ENCODE measurements around the gene UBALD1.
"Not testable (repeated sequence)": the region's sequence is repeated elsewhere in the genome, so short reads cannot be mapped to it uniquely, and the experiment has no call there.

Gene UBALD1

DNA sequence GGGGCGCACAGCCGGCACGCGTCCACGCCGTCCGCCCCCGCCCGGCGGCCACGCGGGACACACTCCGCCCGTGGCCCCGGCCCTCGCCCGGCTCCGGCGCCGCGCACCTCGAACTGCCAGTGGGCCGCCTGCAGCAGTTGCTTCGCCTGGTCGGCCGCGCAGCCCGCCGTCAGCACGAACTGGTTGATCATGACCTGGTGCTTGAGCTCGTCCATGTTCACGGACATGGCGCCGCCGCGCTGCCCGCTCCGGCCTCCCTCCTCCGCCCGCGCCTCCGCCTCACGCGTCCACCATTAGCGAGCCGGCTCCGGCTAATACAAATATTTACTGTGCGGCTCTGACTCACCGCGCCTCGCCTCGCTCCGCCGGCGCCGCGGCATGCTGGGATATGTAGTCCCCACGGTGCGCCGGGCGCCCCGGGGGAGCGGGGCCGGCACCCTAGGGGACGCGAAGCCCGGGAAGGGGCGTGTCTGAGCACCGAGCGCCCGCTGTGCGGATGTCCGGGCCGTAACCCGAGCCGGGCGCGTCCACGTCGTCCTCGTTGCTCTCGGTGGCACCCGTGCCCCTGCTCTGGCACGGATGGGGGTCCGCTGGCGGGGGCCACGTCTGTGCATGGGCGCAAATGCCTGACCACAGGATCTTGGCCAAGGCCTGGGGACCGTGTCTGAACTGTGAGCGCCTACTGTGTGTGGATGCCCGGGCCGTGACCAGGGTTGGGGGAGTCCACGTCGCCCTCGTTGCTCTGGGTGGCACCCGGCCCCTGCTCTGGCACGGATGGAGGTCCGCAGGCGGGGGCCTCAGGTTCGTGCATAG, at the start of gene UBALD1:
TSS of gene UBALD1 (minus strand) at position 318 of the 813 bp plus-strand sequence. CDS start at position 227, 91 bp downstream.
- DNase-seq = peak; percentile 62

DNA sequence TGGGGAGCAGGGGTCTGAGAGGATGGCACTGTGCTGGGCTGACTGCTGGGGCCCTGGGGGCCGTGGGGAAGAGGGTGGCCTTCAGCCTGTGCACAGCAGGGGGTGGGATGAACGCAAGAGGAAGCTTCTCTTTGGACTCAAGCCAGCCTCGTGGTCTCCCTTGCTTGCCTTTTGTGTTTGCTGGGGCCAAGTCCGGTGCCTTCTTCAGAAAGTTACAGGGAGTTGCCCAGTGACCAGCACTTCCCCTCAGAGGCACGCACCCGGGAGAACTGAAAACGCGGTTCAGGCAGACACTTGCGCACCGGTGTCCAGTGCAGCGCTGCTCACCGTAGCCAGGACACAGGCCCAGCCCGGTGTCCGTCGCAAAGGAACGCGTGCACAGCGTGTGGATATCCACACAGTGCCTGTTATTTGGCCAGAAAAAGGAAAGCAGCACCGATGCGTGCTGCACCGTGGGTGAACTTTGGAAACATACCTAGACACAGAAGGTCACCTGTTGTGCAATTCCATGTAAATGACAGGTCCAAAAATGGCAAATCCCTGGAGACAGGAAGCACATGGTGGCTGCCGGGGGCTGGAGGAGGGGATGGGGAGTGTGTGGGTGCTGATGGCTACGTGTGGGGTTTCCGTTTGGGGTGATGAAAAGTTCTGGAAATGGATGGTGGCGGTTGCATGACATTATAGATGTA, 49.2 kb upstream of the UBALD1 start:
- DNase-seq = no peak

DNA sequence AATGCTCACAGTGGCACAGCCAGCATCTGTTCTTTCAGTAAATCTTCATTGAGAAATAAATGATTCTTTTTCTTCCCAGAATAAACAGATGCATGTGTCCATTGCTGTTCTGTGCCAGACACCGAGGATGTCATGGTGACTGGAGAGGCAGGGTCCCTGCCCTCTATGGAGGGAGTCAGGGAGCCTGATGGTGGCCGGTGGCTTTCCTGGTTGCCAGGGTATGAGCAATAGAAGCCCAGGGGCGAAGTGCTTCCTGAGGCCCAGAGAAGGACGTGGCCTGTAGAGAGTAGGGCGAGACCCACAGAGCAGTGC, 48.7 kb upstream of the UBALD1 start:
- DNase-seq = no peak

DNA sequence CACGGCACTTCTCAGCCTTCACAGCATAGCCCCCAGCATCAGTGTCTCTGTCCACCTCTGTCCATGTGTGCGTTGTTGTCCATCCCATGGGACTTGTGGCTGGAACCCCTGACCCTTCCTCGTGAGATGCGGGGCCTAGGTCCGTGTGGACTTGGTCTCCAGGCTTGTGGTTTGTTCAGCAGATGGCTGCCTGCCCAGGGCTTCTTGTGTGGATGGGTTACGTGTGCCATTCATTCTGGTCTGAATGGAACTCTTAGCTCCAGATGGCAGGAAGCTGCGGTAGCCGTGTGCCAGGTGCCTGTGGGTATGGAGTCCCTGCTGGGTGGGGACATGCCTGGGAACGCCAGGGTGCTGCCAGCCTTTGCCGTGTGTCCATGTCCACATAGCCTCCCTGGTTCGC, 47.0 kb upstream of the UBALD1 start:
- DNase-seq = no peak

DNA sequence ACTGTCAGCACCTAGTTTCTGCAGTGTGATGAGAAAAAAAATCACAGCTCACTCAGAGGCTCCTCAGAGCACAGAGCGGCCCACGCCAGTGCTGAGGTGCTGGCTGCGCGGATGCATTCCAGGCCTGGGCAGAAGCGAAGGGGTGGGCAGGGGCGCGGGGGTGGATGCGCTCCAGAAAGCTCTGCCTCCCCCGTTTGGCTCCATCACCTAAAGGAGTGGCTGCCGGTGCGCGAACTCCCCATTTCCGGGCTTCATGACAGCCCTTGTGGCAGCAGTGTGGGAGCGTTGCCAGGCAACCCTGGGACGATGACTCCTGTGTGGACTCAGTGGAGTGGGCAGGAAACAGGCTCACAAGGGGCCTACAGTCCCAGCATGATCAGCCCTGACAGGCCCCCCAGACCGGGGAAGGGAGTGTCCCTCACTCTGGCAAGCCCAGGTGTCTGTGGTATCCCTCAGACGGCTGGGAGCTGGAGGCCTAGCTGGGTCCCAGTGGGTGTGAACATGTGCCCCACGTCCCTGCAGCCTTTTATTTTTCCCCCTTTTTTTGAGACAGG, 45.8 kb upstream of the UBALD1 start:
- no peak for DNase-seq

- no peak for DNase-seq
These were observed 45.0 kb upstream of the UBALD1 start for GRCh38 chr16:4659363-4660353.

- DNase-seq = no peak
These were observed 42.3 kb upstream of the UBALD1 start for GRCh38 chr16:4656695-4657686.

DNA sequence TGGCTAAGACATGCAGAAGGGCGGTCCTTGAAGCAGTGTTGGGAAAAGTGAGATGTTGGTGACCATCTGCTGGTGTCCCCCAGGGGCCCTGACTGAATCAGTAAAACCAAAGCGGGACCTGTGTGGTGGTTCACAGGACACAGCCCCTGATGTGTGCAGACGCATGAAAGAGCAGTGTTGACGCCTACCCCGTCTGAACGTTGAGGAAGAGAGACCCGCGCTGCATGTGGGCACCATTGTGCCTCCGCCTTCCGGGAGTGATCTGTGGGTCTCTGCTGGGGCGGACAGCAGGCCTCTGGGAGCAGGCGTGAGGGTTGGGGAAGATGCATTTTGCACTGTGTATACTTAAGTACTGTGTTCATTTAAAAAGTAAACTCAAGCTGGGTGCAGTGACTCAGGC, 41.5 kb upstream of the UBALD1 start:
- DNase-seq = no peak

- DNase-seq = no peak
These were observed 41.1 kb upstream of the UBALD1 start for GRCh38 chr16:4655801-4656200.

DNA sequence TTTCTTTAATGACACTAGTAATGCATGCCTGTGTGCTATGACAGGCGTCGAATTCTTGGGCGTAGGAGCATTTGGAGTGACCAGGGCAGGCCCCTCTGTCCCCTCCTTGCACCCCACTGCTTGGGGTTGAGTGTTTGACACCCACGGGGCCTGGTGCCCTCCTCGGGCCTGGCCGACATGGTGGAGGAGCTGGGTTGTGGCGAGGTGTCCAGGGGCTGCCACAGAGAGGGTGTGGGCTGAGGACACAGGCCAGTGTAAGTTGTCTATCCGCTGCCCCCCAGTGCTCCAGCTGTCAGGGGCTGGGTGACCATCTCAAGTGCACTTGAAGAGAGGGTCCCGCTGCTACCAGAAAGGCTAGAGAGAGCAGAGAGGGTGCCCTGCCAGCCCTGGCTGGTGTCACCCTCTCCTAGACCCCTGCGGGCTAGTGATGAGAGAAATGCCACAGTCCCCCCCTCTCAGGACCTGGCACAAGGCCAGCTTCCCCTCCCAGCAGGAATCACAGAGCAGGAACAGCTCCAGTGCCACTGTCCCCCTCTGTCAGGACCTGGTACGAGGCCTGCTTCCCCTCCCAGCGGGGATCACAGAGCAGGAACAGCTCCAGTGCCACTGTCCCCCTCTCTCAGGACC, 40.4 kb upstream of the UBALD1 start:
- DNase-seq = no peak

- DNase-seq = no peak
These were observed 39.6 kb upstream of the UBALD1 start for GRCh38 chr16:4654011-4654963.

DNA sequence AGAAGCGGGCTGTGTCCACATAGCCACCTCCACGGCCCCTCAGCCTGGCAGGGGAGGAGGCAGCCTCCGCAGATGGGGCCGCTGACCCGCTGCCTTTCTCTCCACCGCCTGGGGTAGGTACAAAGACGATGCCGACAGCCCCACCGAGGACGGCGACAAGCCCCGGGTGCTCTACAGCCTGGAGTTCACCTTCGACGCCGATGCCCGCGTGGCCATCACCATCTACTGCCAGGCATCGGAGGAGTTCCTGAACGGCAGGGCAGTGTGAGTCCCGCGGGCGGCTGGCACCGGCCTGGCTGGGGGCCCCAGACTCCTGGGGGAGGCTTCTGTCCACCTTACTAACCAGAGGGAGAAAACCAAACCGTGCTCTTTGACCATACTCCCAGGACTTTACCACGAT, 37.9 kb upstream of the UBALD1 start:
- no peak for DNase-seq

GRCh38 chr16:4651827-4652226, 37.1 kb upstream of the UBALD1 start:
- DNase-seq = no peak

DNA sequence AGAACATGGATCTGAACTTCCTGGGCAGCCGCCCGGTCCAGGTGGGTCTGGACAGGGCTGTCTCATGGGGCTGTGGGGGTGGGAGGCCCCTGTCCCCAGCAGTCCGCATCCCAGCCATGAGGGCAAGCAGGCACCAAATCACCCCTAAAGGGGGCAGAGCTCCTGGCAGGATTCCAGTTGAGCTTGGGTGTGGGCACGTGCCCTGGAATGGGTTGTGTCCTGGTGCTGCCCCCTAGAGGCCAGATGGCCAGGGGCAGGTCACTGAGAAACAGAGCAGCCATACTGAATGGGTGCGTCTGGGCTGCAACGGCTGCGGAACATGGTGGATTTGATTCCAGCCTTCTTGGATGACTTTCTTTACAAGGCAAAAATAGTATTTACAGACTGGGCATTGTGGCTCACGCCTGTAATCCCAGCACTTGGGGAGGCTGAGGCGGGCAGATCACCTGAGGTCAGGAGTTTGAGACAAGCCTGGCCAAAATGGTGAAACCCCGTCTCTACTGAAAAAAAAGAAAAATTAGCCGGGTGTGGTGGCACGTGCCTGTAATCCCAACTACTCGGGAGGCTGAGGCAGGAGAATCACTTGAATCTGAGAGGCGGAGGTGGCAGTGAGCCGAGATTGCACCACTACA, 35.9 kb upstream of the UBALD1 start:
- not testable (repeated sequence) for DNase-seq

- no peak for DNase-seq
These were observed 35.2 kb upstream of the UBALD1 start for GRCh38 chr16:4649744-4650442.

- no peak for DNase-seq
These were observed 34.2 kb upstream of the UBALD1 start for GRCh38 chr16:4648917-4649316.

DNA sequence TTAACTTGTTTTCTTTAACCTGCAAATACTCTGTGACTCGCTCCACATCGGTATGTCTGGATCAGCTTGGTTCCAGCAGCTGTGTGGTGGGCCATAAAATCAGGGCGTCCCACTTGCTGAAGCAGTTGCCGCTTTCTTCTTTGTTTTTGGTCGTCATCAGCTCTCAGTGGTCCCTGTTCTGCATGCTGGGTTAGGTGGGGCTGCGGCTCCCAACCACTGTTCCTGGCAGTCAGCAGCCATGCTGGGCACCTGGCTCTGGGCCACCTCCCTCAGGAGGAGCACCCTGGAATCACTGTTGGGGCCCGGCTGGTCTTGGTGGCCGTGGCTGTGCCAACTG, 32.9 kb upstream of the UBALD1 start:
- DNase-seq = no peak

DNA sequence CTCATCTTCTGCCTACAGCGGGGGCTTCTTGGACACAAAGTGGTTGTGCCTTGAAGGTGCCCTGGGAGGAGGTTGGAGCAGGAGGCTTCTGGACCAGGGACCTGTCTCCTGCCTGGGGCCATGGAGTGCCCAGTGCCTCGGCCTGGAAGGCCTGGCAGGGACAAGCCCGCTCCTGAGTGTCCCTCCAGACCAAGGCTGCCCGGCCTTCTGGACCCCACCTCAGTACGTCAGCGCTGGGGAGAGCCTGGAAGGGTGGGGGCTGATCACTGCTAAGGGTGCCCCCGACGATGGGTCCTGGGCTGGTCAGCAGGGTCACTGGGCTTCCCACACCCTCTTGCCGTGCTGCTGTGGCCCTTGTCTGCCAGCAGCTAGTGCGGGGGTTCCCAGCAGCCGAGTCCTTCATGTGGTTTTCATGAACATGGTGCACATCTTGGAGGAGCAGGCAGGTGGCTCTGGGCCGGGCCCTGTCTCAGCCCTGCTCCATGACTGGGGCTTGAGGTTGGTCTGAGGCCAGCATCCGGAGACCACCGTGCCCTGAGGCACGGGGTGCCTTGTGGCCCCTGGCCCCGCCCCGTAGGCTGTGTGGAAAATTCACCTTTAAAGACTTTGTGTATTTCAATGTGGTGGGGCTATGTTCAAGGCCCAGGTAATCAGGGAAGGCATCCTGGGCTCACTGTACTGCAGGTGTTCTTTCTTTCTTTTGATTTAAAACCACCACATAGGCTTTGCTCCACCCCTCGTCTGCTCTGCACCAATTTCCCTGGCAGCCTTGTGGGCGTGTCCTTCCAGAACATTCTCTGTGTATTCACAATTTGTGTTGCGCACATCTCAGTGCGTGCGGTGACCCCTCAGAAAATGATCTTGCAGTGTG, 32.3 kb upstream of the UBALD1 start:
- no peak for DNase-seq
